ENCODE data around the gene ZNF117. TPM values are rescaled to one million over a fixed set of nuclear protein-coding genes. Genes with fewer than 3 reads are reported as not detected.

ZNF117 gene
- total and polyA plus RNA-seq, 9 of the 15 experiments (the other 6 are each of a cell fraction or from before 2014, with no cell fraction given) = 2.5 to 18.9 (median 14.1) TPM

GRCh38 chr7:64978497-64979203 is 12.2 kb downstream of the ZNF117 start (continued):
- peak; percentile 22; the same call in 1 of the 2 replicates for TF ChIP-seq MGA (IDR thresholded peaks at IDR 0.05)
- 0 out of 2 replicates have a peak, but pooled peaks have one; percentile 65 for TF ChIP-seq CBX5 (IDR thresholded peaks at IDR 0.05; ENCODE audit: borderline replicate concordance, low read depth)
- TF ChIP-seq MTA1 (IDR thresholded peaks at IDR 0.05; ENCODE audit: borderline replicate concordance) = no peak
- no peak for TF ChIP-seq PHTF2 (CRISPR knock-in tag; IDR thresholded peaks at IDR 0.05)
- peak; percentile 10 for TF ChIP-seq SOX6 (IDR thresholded peaks at IDR 0.05)
- TF ChIP-seq ZNF274 (IDR thresholded peaks at IDR 0.05; ENCODE audit: borderline replicate concordance, low read depth, low read length) = peak; percentile 96
- peak in 1 of 2 experiments; percentile 19; a peak in 2 of 4 replicates for TF ChIP-seq RAD21 (CRISPR knock-in tag; conservative IDR thresholded peaks at IDR 0.05 in 1 of 2, IDR thresholded peaks at IDR 0.05 in 1 of 2)
- no peak for TF ChIP-seq CUX1 (CRISPR knock-in tag; IDR thresholded peaks at IDR 0.05)
- no peak for TF ChIP-seq ZNF77 (CRISPR knock-in tag; IDR thresholded peaks at IDR 0.05)
- no peak for TF ChIP-seq ZNF780A (CRISPR knock-in tag; IDR thresholded peaks at IDR 0.05)

Data from K562 (cell line).